OCI-LY1 (cell line): ENCODE measurements around the gene ATP8B2.

Source experiments
- H2AFZ ChIP-seq: fragments of 200-600 bp; sonication (generic), shearing (Covaris generic); 2 replicates; pipeline ENCODE4 v1.6.0; 2014; ENCODE audit warnings: antibody characterized with exemption, mild to moderate bottlenecking, low read length
- H3F3A ChIP-seq: fragments of 200-600 bp; sonication (generic), shearing (Covaris generic); 2 replicates; pipeline ENCODE4 v1.6.0; 2014; ENCODE audit warnings: mild to moderate bottlenecking, antibody characterized with exemption, low read length, moderate library complexity; ENCODE audit not compliant: insufficient read depth
- H3K27ac ChIP-seq: fragments of 200-600 bp; sonication (generic); 2 replicates; pipeline ENCODE4 v1.5.1; 2014; ENCODE audit warnings: low read length, mixed run types, mild to moderate bottlenecking, low read depth; ENCODE audit not compliant: poor library complexity, severe bottlenecking
- H3K27me3 ChIP-seq: fragments of 200-600 bp; sonication (generic); 2 replicates; pipeline ENCODE4 v1.6.0; 2014; ENCODE audit warnings: antibody characterized with exemption, mild to moderate bottlenecking, low read length, moderate library complexity; ENCODE audit not compliant: insufficient read depth
- H3K36me3 ChIP-seq: fragments of 200-600 bp; sonication (generic); 2 replicates; pipeline ENCODE4 v1.6.1; 2014; ENCODE audit warnings: mild to moderate bottlenecking, antibody characterized with exemption, low read length, moderate library complexity, mixed read lengths; ENCODE audit not compliant: insufficient read depth
- H3K4me1 ChIP-seq: fragments of 200-600 bp; sonication (generic); 2 replicates; pipeline ENCODE4 v1.5.1; 2014; ENCODE audit warnings: mild to moderate bottlenecking, low read length, moderate library complexity; ENCODE audit not compliant: insufficient read depth, severe bottlenecking
- H3K4me2 ChIP-seq: fragments of 200-600 bp; sonication (generic), shearing (Covaris generic); 2 replicates; pipeline ENCODE4 v1.6.1; 2014; ENCODE audit warnings: low read length
- H3K4me3 ChIP-seq: fragments of 200-600 bp; sonication (generic); 2 replicates; pipeline ENCODE4 v1.5.1; 2014; ENCODE audit warnings: low read length, low read depth, mild to moderate bottlenecking, mixed read lengths; ENCODE audit not compliant: poor library complexity, severe bottlenecking
- H3K79me2 ChIP-seq: fragments of 200-600 bp; shearing (Covaris generic); 2 replicates; pipeline ENCODE4 v1.6.1; 2016; ENCODE audit warnings: mixed run types, low read length, mixed read lengths; ENCODE audit not compliant: insufficient read depth
- H3K9ac ChIP-seq: fragments of 200-600 bp; sonication (generic), shearing (Covaris generic); 2 replicates; pipeline ENCODE4 v1.6.1; 2014; ENCODE audit warnings: mild to moderate bottlenecking, low read length, mixed read lengths
- H3K9me2 ChIP-seq: fragments of 200-600 bp; sonication (generic), shearing (Covaris generic); 2 replicates; pipeline ENCODE4 v1.6.1; 2014; ENCODE audit warnings: low read depth, mild to moderate bottlenecking, low read length, mixed read lengths
- H3K9me3 ChIP-seq: fragments of 200-600 bp; shearing (Covaris generic); 2 replicates; pipeline ENCODE4 v1.6.1; 2014; ENCODE audit warnings: low read length, mixed read lengths
- H4K20me1 ChIP-seq: fragments of 200-600 bp; sonication (generic), shearing (Covaris generic); 2 replicates; pipeline ENCODE4 v1.6.0; 2016; ENCODE audit warnings: mild to moderate bottlenecking, low read length; ENCODE audit not compliant: insufficient read depth
- CTCF ChIP-seq: fragments of 200-600 bp; sonication (generic), shearing (Covaris generic); IDR thresholded peaks from 2 replicates; pipeline ENCODE4 v1.5.1; 2017; ENCODE audit warnings: mild to moderate bottlenecking, antibody characterized with exemption, low read length, moderate library complexity, mixed read lengths
- EZH2 ChIP-seq: fragments of 200-600 bp; sonication (generic), shearing (Covaris generic); IDR thresholded peaks from 2 replicates; pipeline ENCODE4 v1.8.0; 2017; ENCODE audit warnings: borderline replicate concordance, mixed run types, mild to moderate bottlenecking, antibody characterized with exemption, low read length, moderate library complexity, mixed read lengths

Gene ATP8B2

GRCh38 chr1:154384650-154385489, 59.5 kb downstream of the ATP8B2 start:
- H3K4me2 ChIP-seq, result no peak overlapping the region
- H3K4me3 ChIP-seq, result no peak overlapping the region
- H3K4me1 ChIP-seq, result peaks cover 18% of the 10 kb centered on the region
- H4K20me1 ChIP-seq, result no peaks in the 10 kb centered on the region
- no peaks in the 10 kb centered on the region; the same call in 1 of the 2 replicates for H3K27me3 ChIP-seq
- no peak for TF ChIP-seq CTCF
- TF ChIP-seq EZH2, result no peak
- no peaks in the 10 kb centered on the region for H3K9me2 ChIP-seq
- no peak overlapping the region for H3K9ac ChIP-seq
- H3K27ac ChIP-seq, result no peak overlapping the region
- H3K9me3 ChIP-seq, result no peaks in the 10 kb centered on the region
- no peaks in the 10 kb centered on the region for H3F3A ChIP-seq
- no peak overlapping the region for H2AFZ ChIP-seq
- no peaks in the 10 kb centered on the region for H3K36me3 ChIP-seq
- H3K79me2 ChIP-seq, result no peaks in the 10 kb centered on the region

DNA sequence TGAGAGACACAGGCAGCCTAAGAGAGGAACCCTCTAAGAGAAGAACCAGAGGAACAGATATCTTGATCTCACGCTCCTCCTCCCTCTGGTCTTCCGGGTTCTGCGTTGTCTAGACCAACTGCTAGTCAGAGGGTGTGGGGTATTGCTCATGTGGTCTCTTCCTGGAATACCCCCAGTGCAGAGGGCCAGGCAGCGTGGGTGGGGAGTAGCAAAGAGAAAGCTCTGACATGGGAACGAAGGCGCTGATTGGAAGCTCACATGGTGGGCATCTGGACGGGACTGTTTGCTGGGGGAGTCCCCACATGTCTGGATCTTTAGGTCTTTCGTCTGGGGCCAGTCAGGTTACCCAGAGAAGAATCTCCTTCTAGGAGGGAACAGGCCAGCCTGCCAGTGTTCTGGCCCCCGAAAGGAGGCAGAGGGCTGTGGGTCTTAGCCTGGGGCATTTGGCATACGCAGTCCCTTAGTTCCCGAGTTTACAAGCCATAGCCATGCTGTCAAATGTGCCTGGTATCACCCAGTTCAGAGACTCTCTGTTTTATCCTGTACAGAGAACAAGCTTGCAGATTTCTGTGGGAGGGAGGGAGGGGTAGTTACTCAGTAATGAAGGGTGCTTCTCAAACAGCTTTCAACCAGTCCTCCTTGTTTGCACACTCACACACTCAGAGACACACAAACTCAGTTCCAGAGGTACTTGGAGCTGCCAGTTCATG, 61.5 kb downstream of the ATP8B2 start:
- peak overlapping the region; percentile 47 for H3K4me2 ChIP-seq

More for the DNA sequence above, 61.5 kb downstream of the ATP8B2 start:
- H3F3A ChIP-seq, result no peaks in the 10 kb centered on the region
- TF ChIP-seq CTCF (no peak), EZH2 (no peak)
- peaks cover 18% of the 10 kb centered on the region for H3K4me1 ChIP-seq
- no peaks in the 10 kb centered on the region for H4K20me1 ChIP-seq
- no peaks in the 10 kb centered on the region for H3K36me3 ChIP-seq
- H3K27me3 ChIP-seq, result no peaks in the 10 kb centered on the region
- peak overlapping the region; percentile 12 for H3K4me3 ChIP-seq
- no peaks in the 10 kb centered on the region for H3K9me3 ChIP-seq
- H3K9ac ChIP-seq, result no peak overlapping the region
- H2AFZ ChIP-seq, result peak overlapping the region; percentile 87
- no peak overlapping the region for H3K27ac ChIP-seq
- H3K79me2 ChIP-seq, result no peaks in the 10 kb centered on the region
- no peaks in the 10 kb centered on the region for H3K9me2 ChIP-seq
